GM21526 (cell line): ENCODE measurements around the gene UBE2V1.
"Not testable (repeated sequence)": the region's sequence is repeated elsewhere in the genome, so short reads cannot be mapped to it uniquely, and the experiment has no call there.

ENCODE experiments used
- ATAC-seq: cut with Tn5 transposase; IDR thresholded peaks from one replicate; pipeline ENCODE4 v1.9.1; 2021; ENCODE audit warnings: moderate library complexity; ENCODE audit not compliant: unreplicated experiment, low FRiP score

Gene UBE2V1

DNA sequence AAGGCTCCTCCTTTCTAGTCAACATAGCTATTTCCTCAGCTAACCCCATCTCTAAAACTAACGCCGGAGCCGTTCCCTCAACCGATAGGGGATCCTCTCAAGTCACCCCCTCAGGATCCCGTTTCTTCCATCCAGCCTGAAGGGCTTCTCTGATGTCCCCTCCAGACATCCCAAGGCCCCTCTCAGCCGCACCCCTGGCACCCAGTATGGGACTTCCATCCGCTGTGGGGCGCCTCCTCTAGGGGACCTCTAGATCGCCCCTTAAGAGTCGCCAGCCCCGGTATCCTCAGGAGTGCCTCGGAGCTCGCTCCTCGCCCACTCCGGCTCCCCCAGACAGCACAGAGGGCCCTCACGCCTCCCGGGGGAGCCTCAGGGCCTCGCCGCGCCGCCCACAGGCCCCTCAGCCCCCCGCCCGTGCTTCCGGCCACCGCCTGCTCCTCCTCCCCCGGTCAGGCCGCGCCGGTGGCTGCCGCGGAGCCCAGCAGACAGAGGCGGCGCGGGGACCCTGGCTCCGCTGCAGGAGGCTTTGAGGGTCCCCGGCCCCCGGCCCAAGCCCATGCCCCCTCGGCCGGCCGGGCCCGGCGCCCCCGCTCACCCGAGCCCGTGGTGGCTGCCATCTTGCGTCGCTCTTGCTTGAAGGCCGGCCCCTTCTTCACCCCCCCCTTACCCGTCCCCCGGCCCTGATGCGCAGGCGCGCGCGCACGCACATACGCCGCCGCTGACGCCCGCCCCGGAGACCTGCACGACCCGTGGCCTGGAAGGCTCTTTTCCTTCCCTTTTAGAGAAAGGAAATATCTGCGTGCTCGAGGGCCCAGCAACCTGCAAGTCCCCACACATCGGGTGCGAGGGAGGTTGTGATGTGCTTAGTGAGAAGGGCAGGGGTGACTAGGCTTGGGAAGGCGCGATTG lies at the start of gene UBE2V1:
TSS of gene UBE2V1 (minus strand) at position 639 of the 908 bp plus-strand sequence. CDS start at position 617, 22 bp downstream.
- peak; percentile 39 for ATAC-seq

DNA sequence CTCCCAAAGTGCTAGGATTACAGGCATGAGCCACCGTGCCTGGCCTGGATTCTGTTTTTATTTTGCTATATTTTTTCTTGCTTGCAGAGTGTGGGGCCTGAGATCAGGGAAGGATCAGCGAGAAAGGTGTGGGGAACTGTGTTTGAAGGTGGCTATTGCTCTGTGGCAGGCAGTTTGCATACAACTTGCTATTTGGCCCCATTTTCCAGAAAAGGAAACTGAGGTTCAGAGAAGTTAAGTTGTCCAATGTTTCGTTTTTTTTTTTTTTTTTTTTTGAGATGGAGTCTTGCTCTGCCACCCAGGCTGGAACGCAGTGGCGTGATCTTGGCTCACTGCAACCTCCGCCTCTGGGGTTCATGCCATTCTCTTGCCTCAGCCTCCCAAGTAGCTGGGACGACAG lies 48.5 kb upstream of the UBE2V1 start:
- not testable (repeated sequence) for ATAC-seq

- peak; percentile 79 for ATAC-seq
These were observed 40.8 kb upstream of the UBE2V1 start, which contains the start of gene PEDS1 for GRCh38 chr20:50153500-50154377. Gene PEDS1, minus strand, starts transcription at chr20:50153723. Its CDS starts 86 bp downstream, at chr20:50153637.

DNA sequence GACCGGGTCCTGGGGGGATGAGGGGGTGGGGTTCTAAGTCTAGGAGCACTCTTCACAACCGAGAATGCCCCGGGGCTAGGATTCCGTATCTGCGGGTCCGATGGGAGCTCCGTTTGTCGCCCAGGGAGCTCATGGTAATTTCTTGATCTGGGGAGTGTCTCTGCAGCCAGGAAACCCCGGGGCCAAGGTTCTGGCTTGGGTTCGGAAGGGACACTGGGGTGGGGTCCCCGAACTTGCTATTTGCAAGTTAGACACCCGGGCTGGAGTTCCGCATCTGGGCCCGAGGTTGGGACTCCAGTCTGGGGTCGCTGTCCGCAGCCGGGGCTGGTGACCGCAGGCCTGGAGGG lies 40.2 kb upstream of the UBE2V1 start:
- no peak for ATAC-seq

DNA sequence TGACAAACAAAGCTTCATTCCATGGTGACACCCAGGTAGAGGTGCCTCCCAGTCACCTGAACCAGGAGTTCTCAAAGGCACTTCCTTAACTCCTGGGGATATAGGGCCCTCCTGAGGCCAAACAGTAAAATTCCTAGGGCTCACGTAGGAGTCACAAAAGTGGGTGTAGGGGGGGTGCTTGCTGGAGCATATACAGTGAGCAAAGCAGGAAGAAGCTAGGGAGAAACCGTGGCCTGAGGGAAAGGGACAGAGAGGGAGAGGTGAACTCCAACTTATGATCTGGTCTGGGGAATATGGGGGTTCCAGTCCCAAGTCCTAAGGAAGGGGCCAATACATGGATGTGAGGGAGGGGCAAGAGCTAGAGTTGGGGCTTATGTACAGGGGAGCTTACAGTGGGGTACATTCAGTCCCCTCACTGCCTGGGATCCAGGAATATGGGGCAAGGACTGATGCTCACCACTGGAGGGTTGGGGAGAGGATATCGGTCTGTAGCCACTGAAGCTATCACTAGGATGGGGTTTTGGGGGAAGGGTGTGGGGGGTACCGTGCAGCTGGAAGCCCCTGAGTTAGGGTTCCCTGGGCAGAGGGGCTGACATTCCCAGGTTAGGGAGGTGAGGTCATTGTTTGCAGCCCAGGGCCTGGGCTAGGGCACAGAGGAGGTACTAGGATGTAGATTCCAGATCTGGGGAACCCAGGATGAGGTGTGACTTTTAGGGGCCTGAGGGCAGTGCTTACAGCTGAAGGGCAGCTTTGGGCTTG lies 39.6 kb upstream of the UBE2V1 start:
- ATAC-seq = no peak

- no peak for ATAC-seq
These were observed 38.2 kb upstream of the UBE2V1 start for GRCh38 chr20:50151034-50151743.

GRCh38 chr20:50149481-50150254 lies 36.7 kb upstream of the UBE2V1 start:
- no peak for ATAC-seq

- ATAC-seq = no peak
These were observed 34.0 kb upstream of the UBE2V1 start for GRCh38 chr20:50146732-50147662.

GRCh38 chr20:50146214-50146613 lies 33.3 kb upstream of the UBE2V1 start:
- ATAC-seq = no peak

- no peak for ATAC-seq
These were observed 32.6 kb upstream of the UBE2V1 start for GRCh38 chr20:50145566-50145965.

GRCh38 chr20:50144362-50144761 lies 31.4 kb upstream of the UBE2V1 start:
- ATAC-seq = no peak

DNA sequence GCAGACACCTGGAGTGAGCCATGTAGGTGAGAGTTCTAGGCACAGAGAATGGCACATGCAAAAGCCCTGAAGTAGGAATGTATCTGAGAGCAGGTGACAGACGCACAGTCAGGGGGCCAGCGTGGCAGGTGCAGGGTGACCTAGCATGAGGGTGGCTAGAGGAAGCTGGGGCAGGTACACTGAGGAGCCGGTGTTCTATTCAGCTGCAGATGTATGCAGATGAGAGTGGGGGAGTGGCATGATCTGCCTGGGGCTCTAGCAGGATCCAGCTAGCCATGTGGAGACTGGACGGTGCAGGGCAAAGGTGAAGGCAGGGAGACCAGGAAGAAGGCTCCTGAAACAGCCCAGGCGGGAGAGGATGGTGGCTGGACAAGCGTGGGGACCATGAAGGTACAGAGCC lies 29.9 kb upstream of the UBE2V1 start:
- ATAC-seq = no peak

- no peak for ATAC-seq
These were observed 29.0 kb upstream of the UBE2V1 start for GRCh38 chr20:50141811-50142561.

GRCh38 chr20:50141018-50141675 lies 28.2 kb upstream of the UBE2V1 start:
- ATAC-seq = no peak

GRCh38 chr20:50140339-50140859 lies 27.4 kb upstream of the UBE2V1 start:
- no peak for ATAC-seq

GRCh38 chr20:50138479-50139393 lies 25.8 kb upstream of the UBE2V1 start:
- no peak for ATAC-seq
